Sigmoid colon (tissue), 4 donors: ENCODE measurements around the gene LIN52.

Experiments used
- EP300 ChIP-seq, 4 donors: sonication (generic); formaldehyde crosslinking; IDR thresholded peaks; one replicate each; pipeline ENCODE4 v1.6.1; 2017; ENCODE audit warnings: antibody characterized with exemption in 4 of 4
- POLR2A ChIP-seq, 2 donors: fragments of 450-650 bp; IDR thresholded peaks; one replicate each; pipeline ENCODE4 v1.6.1; 2016; ENCODE audit warnings: antibody characterized with exemption in 2 of 2, mild to moderate bottlenecking in 2 of 2, moderate library complexity in 2 of 2
- POLR2AphosphoS5 ChIP-seq, 4 donors: sonication (generic); formaldehyde crosslinking; IDR thresholded peaks; one replicate each; pipeline ENCODE4 v1.6.1; 2017; ENCODE audit warnings: antibody characterized with exemption in 4 of 4
- TF ChIP-seq, protein P1 (sequence below), 4 experiments: fragments of 450-650 bp in 3 of 4; fragments of 200-600 bp in 1 of 4; IDR thresholded peaks; one replicate each; pipeline ENCODE4 v1.5.1; 2016 to 2019; ENCODE audit warnings: antibody characterized with exemption in 4 of 4, mild to moderate bottlenecking in 3 of 4, moderate library complexity in 2 of 4

DNA sequence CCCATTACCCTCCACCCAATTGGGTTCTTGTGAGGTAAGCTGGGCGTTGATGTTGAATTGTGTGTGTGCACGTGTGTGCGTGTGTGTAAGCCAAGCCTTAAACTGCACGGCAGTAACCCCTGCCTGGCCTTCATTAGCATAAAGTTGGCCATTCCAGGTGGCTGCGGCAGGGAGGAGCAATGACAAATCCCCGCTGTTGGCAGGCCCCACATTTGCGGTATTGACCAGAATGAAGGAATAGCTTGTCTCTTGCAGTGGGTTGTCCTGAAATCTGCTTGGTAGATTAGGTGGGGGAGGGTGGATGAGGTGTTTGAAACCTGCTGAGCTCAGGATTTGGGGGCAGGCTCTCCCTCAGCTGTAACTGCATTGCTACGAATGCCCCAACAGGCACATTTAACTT lies 161.8 kb downstream of the LIN52 start:
- TF ChIP-seq, protein P1, sequence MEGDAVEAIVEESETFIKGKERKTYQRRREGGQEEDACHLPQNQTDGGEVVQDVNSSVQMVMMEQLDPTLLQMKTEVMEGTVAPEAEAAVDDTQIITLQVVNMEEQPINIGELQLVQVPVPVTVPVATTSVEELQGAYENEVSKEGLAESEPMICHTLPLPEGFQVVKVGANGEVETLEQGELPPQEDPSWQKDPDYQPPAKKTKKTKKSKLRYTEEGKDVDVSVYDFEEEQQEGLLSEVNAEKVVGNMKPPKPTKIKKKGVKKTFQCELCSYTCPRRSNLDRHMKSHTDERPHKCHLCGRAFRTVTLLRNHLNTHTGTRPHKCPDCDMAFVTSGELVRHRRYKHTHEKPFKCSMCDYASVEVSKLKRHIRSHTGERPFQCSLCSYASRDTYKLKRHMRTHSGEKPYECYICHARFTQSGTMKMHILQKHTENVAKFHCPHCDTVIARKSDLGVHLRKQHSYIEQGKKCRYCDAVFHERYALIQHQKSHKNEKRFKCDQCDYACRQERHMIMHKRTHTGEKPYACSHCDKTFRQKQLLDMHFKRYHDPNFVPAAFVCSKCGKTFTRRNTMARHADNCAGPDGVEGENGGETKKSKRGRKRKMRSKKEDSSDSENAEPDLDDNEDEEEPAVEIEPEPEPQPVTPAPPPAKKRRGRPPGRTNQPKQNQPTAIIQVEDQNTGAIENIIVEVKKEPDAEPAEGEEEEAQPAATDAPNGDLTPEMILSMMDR (IDR thresholded peaks at IDR 0.05), result no peak
- no peak for TF ChIP-seq EP300 (IDR thresholded peaks at IDR 0.05)
- TF ChIP-seq POLR2A (IDR thresholded peaks at IDR 0.05), result no peak
- TF ChIP-seq POLR2AphosphoS5 (IDR thresholded peaks at IDR 0.05), result no peak
